22Rv1 (cell line): ENCODE data around the gene CDIP1.

Experiments
- CTCF ChIP-seq: fragments of 450-650 bp; IDR thresholded peaks from 2 replicates; pipeline ENCODE4 v1.5.1; 2017; ENCODE audit warnings: mild to moderate bottlenecking
- ZFX ChIP-seq: fragments of 450-650 bp; IDR thresholded peaks from 2 replicates; pipeline ENCODE4 v1.6.1; 2017; ENCODE audit warnings: antibody characterized with exemption, borderline replicate concordance

DNA sequence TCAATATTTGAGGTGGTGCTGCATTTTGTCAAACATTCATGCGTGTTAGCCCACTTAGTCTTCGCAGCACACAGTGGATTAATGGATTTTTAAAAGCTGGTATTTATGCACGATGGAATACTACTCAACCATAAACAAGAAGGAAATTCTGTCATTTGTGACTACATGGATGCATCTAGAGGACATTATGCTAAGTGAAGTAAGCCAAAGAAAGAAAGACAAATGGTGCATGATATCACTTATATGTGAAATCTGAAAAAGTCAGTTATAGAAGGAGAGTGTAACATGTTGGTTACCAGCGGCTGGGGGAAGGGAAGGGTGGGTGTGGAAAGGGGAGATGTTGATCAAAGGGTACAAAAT is 39.4 kb downstream of the CDIP1 start:
- TF ChIP-seq CTCF (no peak), ZFX (no peak)
